Neural cell (in vitro differentiated cells): ENCODE data around the gene PCDHGA7. TPM values are rescaled to one million over a fixed set of nuclear protein-coding genes. Genes with fewer than 3 reads are reported as not detected.

Source experiments
- H2AFZ ChIP-seq: fragments of 200-600, 300-800 bp; sonication (generic), shearing (Covaris generic); 2 replicates; pipeline ENCODE4 v1.6.0; 2014; ENCODE audit warnings: low read depth, mild to moderate bottlenecking, antibody characterized with exemption, low read length, moderate library complexity
- H3F3A ChIP-seq: fragments of 200-600 bp; shearing (Covaris generic); 2 replicates; pipeline ENCODE4 v1.6.1; 2016; ENCODE audit warnings: mild to moderate bottlenecking, moderate library complexity, mixed read lengths, antibody characterized with exemption, low read length; ENCODE audit not compliant: insufficient read depth, poor library complexity, severe bottlenecking
- H3K27ac ChIP-seq: fragments of 200-600, 300-800 bp; sonication (generic), shearing (Covaris generic); 2 replicates; pipeline ENCODE4 v1.5.1; 2014; ENCODE audit warnings: mild to moderate bottlenecking, low read length, moderate library complexity
- H3K27me3 ChIP-seq: fragments of 300-800, 200-600 bp; sonication (generic), shearing (Covaris generic); 2 replicates; pipeline ENCODE4 v1.6.0; 2014; ENCODE audit warnings: mild to moderate bottlenecking, low read depth, low read length, moderate library complexity; ENCODE audit not compliant: insufficient read depth
- H3K36me3 ChIP-seq: fragments of 300-800, 200-600 bp; sonication (generic), shearing (Covaris generic); 2 replicates; pipeline ENCODE4 v1.5.1; 2014; ENCODE audit warnings: mild to moderate bottlenecking, antibody characterized with exemption, low read length, moderate library complexity; ENCODE audit not compliant: insufficient read depth
- H3K4me2 ChIP-seq: fragments of 300-800, 200-600 bp; sonication (generic), shearing (Covaris generic); 2 replicates; pipeline ENCODE4 v1.6.0; 2014; ENCODE audit warnings: mild to moderate bottlenecking, low read length
- H3K4me3 ChIP-seq: fragments of 300-800, 200-600 bp; sonication (generic), shearing (Covaris generic); 2 replicates; pipeline ENCODE4 v1.5.1; 2014; ENCODE audit warnings: mild to moderate bottlenecking, low read length, moderate library complexity
- H3K79me2 ChIP-seq: fragments of 200-600 bp; shearing (Covaris generic); replicated peaks from 2 replicates; pipeline ENCODE4 v1.6.0; 2014; ENCODE audit warnings: mild to moderate bottlenecking, low read length, moderate library complexity; ENCODE audit not compliant: insufficient read depth
- H3K9ac ChIP-seq: fragments of 300-800, 200-600 bp; sonication (generic), shearing (Covaris generic); 2 replicates; pipeline ENCODE4 v1.6.1; 2016; ENCODE audit warnings: mild to moderate bottlenecking, low read length, mixed read lengths
- H3K9me2 ChIP-seq: fragments of 200-600 bp; shearing (Covaris generic); 2 replicates; pipeline ENCODE4 v1.6.1; 2016; ENCODE audit warnings: mild to moderate bottlenecking, low read length, mixed read lengths; ENCODE audit not compliant: insufficient read depth
- H3K9me3 ChIP-seq: fragments of 200-600, 300-800 bp; sonication (generic), shearing (Covaris generic); 2 replicates; pipeline ENCODE4 v1.6.1; 2016; ENCODE audit warnings: mild to moderate bottlenecking, mixed run types, low read length, moderate library complexity, mixed read lengths
- H4K20me1 ChIP-seq: fragments of 200-600 bp; shearing (Covaris generic); 2 replicates; pipeline ENCODE4 v1.6.1; 2016; ENCODE audit warnings: mild to moderate bottlenecking, mixed run types; ENCODE audit not compliant: insufficient read depth
- EP300 ChIP-seq: fragments of 450-650 bp; conservative IDR thresholded peaks from 2 replicates; pipeline ENCODE4 v1.6.1; 2014; ENCODE audit warnings: antibody characterized with exemption, mild to moderate bottlenecking, moderate library complexity; ENCODE audit not compliant: poor library complexity, severe bottlenecking
- EZH2 ChIP-seq: fragments of 200-600, 300-800 bp; shearing (Covaris generic), sonication (generic); IDR thresholded peaks from 2 replicates; pipeline ENCODE4 v1.6.1; 2014; ENCODE audit warnings: antibody characterized with exemption, low read length, borderline replicate concordance, mild to moderate bottlenecking; ENCODE audit not compliant: insufficient read depth, poor library complexity, severe bottlenecking
- MXI1 ChIP-seq: fragments of 450-650 bp; conservative IDR thresholded peaks from 2 replicates; pipeline ENCODE4 v1.6.1; 2014; ENCODE audit warnings: antibody characterized with exemption, mild to moderate bottlenecking; ENCODE audit not compliant: poor library complexity, severe bottlenecking
- POLR2AphosphoS5 ChIP-seq: IDR thresholded peaks from 2 replicates; pipeline ENCODE4 v1.6.1; 2012
- RAD21 ChIP-seq: fragments of 450-650 bp; conservative IDR thresholded peaks from 2 replicates; pipeline ENCODE4 v1.6.1; 2014; ENCODE audit warnings: antibody characterized with exemption, mild to moderate bottlenecking, moderate library complexity
- REST ChIP-seq: IDR thresholded peaks from 2 replicates; pipeline ENCODE4 v1.6.1; 2012; ENCODE audit warnings: borderline replicate concordance
- SMC3 ChIP-seq: fragments of 450-650 bp; conservative IDR thresholded peaks from 2 replicates; pipeline ENCODE4 v1.6.1; 2014; ENCODE audit warnings: antibody characterized with exemption, mild to moderate bottlenecking, moderate library complexity; ENCODE audit not compliant: poor library complexity
- TAF1 ChIP-seq: IDR thresholded peaks from 2 replicates; pipeline ENCODE4 v1.6.1; 2012; ENCODE audit warnings: low read depth
- polyA plus RNA-seq: library from polyadenylated mRNA; depleted of rRNA; stranded (reverse); fragments of >200 nt; gene quantifications from 2 replicates; pipeline ENCODE4 v1.2.3, GENCODE V29; 2014
- TF ChIP-seq, protein P1 (sequence below): fragments of 450-650 bp; IDR thresholded peaks from 2 replicates; pipeline ENCODE4 v1.5.1; 2014; ENCODE audit warnings: antibody characterized with exemption, mild to moderate bottlenecking, moderate library complexity; ENCODE audit not compliant: poor library complexity, severe bottlenecking

Gene PCDHGA7
- polyA plus RNA-seq, 1 donor from 2014 or later: not detected

- H3K79me2 ChIP-seq: peaks cover 58% of the 10 kb centered on the region
- no peak overlapping the region for H3K27ac ChIP-seq
- TF ChIP-seq, protein P1, sequence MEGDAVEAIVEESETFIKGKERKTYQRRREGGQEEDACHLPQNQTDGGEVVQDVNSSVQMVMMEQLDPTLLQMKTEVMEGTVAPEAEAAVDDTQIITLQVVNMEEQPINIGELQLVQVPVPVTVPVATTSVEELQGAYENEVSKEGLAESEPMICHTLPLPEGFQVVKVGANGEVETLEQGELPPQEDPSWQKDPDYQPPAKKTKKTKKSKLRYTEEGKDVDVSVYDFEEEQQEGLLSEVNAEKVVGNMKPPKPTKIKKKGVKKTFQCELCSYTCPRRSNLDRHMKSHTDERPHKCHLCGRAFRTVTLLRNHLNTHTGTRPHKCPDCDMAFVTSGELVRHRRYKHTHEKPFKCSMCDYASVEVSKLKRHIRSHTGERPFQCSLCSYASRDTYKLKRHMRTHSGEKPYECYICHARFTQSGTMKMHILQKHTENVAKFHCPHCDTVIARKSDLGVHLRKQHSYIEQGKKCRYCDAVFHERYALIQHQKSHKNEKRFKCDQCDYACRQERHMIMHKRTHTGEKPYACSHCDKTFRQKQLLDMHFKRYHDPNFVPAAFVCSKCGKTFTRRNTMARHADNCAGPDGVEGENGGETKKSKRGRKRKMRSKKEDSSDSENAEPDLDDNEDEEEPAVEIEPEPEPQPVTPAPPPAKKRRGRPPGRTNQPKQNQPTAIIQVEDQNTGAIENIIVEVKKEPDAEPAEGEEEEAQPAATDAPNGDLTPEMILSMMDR: no peak
- TF ChIP-seq TAF1 (no peak), EZH2 (no peak)
- H4K20me1 ChIP-seq: no peaks in the 10 kb centered on the region
- no peak overlapping the region for H2AFZ ChIP-seq
- peaks cover 5% of the 10 kb centered on the region for H3F3A ChIP-seq
- peaks cover 88% of the 10 kb centered on the region for H3K9me3 ChIP-seq
- no peak overlapping the region for H3K9ac ChIP-seq
- peaks cover 84% of the 10 kb centered on the region for H3K36me3 ChIP-seq
- peak overlapping the region; percentile 39 for H3K4me3 ChIP-seq
- H3K4me2 ChIP-seq: no peak overlapping the region
- H3K27me3 ChIP-seq: no peaks in the 10 kb centered on the region
- no peaks in the 10 kb centered on the region for H3K9me2 ChIP-seq
These were observed 38.9 kb downstream of the PCDHGA7 start for GRCh38 chr5:141421489-141421855.

GRCh38 chr5:141422742-141423291 is 40.3 kb downstream of the PCDHGA7 start:
- H3K4me3 ChIP-seq: no peak overlapping the region
- H3K4me2 ChIP-seq: no peak overlapping the region
- H2AFZ ChIP-seq: no peak overlapping the region
- no peaks in the 10 kb centered on the region for H3K9me2 ChIP-seq
- H3K27ac ChIP-seq: no peak overlapping the region
- H3K79me2 ChIP-seq: peaks cover 58% of the 10 kb centered on the region
- H3K36me3 ChIP-seq: peaks cover 89% of the 10 kb centered on the region
- no peak for TF ChIP-seq RAD21
- no peak for TF ChIP-seq EZH2
- no peak for TF ChIP-seq EP300
- no peak for TF ChIP-seq MXI1
- no peak for TF ChIP-seq TAF1
- no peak for TF ChIP-seq REST
- TF ChIP-seq, protein P1: no peak
- TF ChIP-seq SMC3: no peak
- no peak for TF ChIP-seq POLR2AphosphoS5
- no peaks in the 10 kb centered on the region for H3K27me3 ChIP-seq
- H3K9me3 ChIP-seq: peaks cover 93% of the 10 kb centered on the region
- no peaks in the 10 kb centered on the region for H4K20me1 ChIP-seq
- peaks cover 5% of the 10 kb centered on the region for H3F3A ChIP-seq
- no peak overlapping the region for H3K9ac ChIP-seq
